Gastrocnemius medialis (tissue), 4 donors: Measurements from ENCODE around the gene FBLN2. TPM values are rescaled to one million over a fixed set of nuclear protein-coding genes. Genes with fewer than 3 reads are reported as not detected.

Experiments used
- ATAC-seq, 2 donors: fragments of 150-250 bp; one replicate each; pipeline ENCODE4 v1.9.1; 2016
- DNase-seq, 2 donors: peaks; one replicate each; pipeline ENCODE4 v3.0.0-alpha.2; 2019
- H3K27ac ChIP-seq, 4 donors: fragments of 200-600 bp; sonication (generic); 1 replicate in 1 of 4; 2 replicates in 3 of 4; pipeline ENCODE4 v1.5.1; 2016 to 2018; ENCODE audit warnings: mild to moderate bottlenecking in 2 of 4, moderate library complexity in 1 of 4
- H3K27me3 ChIP-seq, 3 donors: fragments of 200-600 bp; sonication (generic) in 2 of 3; 1 replicate in 1 of 3; 2 replicates in 2 of 3; pipeline versions ENCODE4 v1.5.1 to v1.6.0; 2016 to 2019; ENCODE audit warnings: mild to moderate bottlenecking in 1 of 3, moderate library complexity in 1 of 3
- H3K36me3 ChIP-seq, 2 donors: fragments of 200-600 bp; sonication (generic) in 1 of 2; one replicate each; pipeline ENCODE4 v1.5.1; 2017 to 2018
- H3K4me1 ChIP-seq, 2 donors: fragments of 200-600 bp; sonication (generic) in 1 of 2; one replicate each; pipeline ENCODE4 v1.5.1; 2016 to 2017; ENCODE audit warnings: mild to moderate bottlenecking in 2 of 2
- H3K4me3 ChIP-seq, 4 donors: fragments of 200-600 bp; sonication (generic) in 3 of 4; 1 replicate in 1 of 4; 2 replicates in 3 of 4; pipeline ENCODE4 v1.5.1; 2016 to 2019; ENCODE audit warnings: mild to moderate bottlenecking in 2 of 4
- H3K9me3 ChIP-seq, 3 donors: fragments of 200-600 bp; sonication (generic) in 2 of 3; 1 replicate in 1 of 3; 2 replicates in 2 of 3; pipeline ENCODE4 v1.5.1; 2016 to 2019
- POLR2A ChIP-seq, 2 donors: fragments of 450-650 bp; IDR thresholded peaks; one replicate each; pipeline ENCODE4 v1.6.1; 2017; ENCODE audit warnings: antibody characterized with exemption in 2 of 2, mild to moderate bottlenecking in 2 of 2, moderate library complexity in 2 of 2
- in situ Hi-C, 4 donors: fragments of 200-750 bp; cut with MboI; loops; one replicate each; pipeline versions ENCODE4 v1.15.0 to v1.8.0; 2017; ENCODE audit warnings: low sequenced_read_pairs in 4 of 4
- intact Hi-C: fragments of 100-400 bp; cut with DNase I; formaldehyde crosslinking; loops from one replicate; pipeline ENCODE4 v1.15.1; 2023; ENCODE audit warnings: low total_unique reads
- total RNA-seq, 4 donors: library from RNA; depleted of rRNA; stranded (reverse); fragments of >200 nt; gene quantifications; one replicate each; pipeline versions ENCODE4 v1.1.0 to v1.2.3, GENCODE V29; 2016
- TF ChIP-seq, protein P1 (sequence below), 5 experiments: fragments of 450-650 bp in 3 of 5; fragments of 200-600 bp in 2 of 5; sonication (generic) in 2 of 5; IDR thresholded peaks in 4 of 5; conservative IDR thresholded peaks in 1 of 5; 1 replicate in 4 of 5; 2 replicates in 1 of 5; pipeline ENCODE4 v1.5.1; 2016 to 2019; ENCODE audit warnings: antibody characterized with exemption in 5 of 5, mild to moderate bottlenecking in 3 of 5, moderate library complexity in 3 of 5

Gene FBLN2
- total RNA-seq, 4 donors from 2014 or later = 28.9 to 45.7 (median 34.0) TPM

DNA sequence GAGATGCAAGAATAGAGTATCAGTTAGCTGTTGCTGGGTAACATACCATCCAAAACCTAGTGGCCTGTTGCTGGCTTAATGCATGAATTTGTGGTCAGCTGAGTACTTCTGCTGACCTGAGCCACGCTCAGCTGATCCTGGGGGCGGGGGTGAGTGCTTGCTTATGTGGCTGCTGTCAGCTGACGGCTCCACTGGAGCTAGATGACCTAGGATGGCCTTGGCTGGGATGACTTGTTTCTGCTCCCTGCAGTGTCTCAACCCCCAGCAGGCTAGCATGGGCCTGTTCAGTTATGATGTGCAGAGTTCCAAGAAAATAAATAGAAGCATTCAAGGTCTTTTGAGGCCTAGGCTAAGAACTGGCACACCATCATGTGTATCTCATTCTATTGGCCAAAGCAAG lies 63.9 kb downstream of the FBLN2 start:
- H3K9me3 ChIP-seq = no peaks in the 10 kb centered on the region
- H3K27ac ChIP-seq = peak overlapping the region in 3 of 4 donors; percentile 7 to 52 (median 31)
- no peaks in the 10 kb centered on the region for H3K27me3 ChIP-seq
- peak; percentile 82 to 89 for ATAC-seq
- in situ Hi-C loops (no loop called here), intact Hi-C loops (no loop called here)
- no peak for TF ChIP-seq POLR2A (IDR thresholded peaks at IDR 0.05)
- TF ChIP-seq, protein P1, sequence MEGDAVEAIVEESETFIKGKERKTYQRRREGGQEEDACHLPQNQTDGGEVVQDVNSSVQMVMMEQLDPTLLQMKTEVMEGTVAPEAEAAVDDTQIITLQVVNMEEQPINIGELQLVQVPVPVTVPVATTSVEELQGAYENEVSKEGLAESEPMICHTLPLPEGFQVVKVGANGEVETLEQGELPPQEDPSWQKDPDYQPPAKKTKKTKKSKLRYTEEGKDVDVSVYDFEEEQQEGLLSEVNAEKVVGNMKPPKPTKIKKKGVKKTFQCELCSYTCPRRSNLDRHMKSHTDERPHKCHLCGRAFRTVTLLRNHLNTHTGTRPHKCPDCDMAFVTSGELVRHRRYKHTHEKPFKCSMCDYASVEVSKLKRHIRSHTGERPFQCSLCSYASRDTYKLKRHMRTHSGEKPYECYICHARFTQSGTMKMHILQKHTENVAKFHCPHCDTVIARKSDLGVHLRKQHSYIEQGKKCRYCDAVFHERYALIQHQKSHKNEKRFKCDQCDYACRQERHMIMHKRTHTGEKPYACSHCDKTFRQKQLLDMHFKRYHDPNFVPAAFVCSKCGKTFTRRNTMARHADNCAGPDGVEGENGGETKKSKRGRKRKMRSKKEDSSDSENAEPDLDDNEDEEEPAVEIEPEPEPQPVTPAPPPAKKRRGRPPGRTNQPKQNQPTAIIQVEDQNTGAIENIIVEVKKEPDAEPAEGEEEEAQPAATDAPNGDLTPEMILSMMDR (IDR thresholded peaks at IDR 0.05 in 4 of 5, conservative IDR thresholded peaks at IDR 0.05 in 1 of 5) = no peak
- peak; percentile 77 to 86 for DNase-seq
- no peak overlapping the region for H3K4me3 ChIP-seq
- H3K4me1 ChIP-seq = no peaks in the 10 kb centered on the region
- no peaks in the 10 kb centered on the region for H3K36me3 ChIP-seq

DNA sequence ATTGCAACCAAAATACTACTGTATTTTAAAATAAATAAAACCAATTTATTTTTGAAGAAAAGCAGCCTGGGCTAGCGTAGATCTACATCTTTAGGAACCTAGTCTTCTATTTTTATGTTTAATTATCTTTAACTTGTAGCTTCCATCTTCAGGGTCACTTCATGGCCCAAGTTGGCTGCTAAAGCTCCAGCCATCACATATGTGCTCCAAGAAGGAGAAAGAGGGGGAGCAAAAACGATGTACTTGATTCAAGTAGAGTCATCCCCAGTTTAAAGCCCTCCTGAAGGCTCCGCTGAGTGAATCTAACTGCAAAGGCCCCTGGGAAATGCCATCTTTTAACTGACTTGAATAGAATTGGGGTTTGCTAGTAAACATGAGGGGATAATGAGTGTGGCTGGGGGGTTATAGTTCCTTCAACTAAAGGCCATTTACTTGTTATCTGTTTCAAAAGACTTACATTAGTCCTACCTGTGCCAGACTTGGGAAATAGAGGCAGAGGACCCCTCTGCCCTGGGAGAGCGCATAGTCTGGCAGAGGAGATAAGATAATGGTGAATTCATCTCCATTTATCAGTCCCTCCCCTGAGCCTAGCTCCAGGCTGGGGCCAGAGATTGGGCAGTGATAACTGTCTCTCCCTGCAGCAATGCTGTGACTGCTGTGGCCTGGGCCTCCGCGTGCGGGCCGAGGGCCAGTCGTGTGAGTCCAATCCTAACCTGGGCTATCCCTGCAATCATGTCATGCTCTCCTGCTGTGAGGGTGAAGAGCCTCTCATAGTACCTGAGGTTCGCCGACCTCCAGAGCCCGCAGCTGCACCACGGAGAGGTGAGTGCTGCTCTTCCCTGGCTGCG lies 64.6 kb downstream of the FBLN2 start:
- intact Hi-C loops (no loop called here), in situ Hi-C loops (no loop called here)
- H3K4me3 ChIP-seq = no peak overlapping the region
- no peak for ATAC-seq
- no peak for DNase-seq
- H3K27ac ChIP-seq = peak overlapping the region in 2 of 4 donors; percentile 15 to 21
- H3K27me3 ChIP-seq = no peaks in the 10 kb centered on the region
- H3K4me1 ChIP-seq = no peaks in the 10 kb centered on the region
- H3K9me3 ChIP-seq = no peaks in the 10 kb centered on the region
- H3K36me3 ChIP-seq = no peaks in the 10 kb centered on the region
- TF ChIP-seq POLR2A (IDR thresholded peaks at IDR 0.05) = no peak
- TF ChIP-seq, protein P1 (IDR thresholded peaks at IDR 0.05 in 4 of 5, conservative IDR thresholded peaks at IDR 0.05 in 1 of 5) = no peak

DNA sequence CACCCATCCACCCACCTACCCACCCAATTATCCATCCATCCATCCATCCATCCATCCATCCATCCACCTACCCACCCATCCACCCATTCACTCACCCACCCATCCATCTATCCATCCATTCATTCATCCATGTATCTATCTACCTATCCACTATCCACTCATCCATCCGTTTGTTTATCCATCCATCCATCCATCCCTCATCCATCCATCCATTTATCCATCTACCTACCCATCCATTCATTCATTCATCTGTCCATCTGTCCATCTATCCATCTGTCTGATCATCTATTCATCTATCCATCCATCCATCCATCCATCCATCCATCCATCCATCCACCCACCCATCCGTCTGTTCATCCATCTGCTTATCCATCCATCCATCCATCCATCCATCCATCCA lies 65.7 kb downstream of the FBLN2 start:
- in situ Hi-C loops (no loop called here), intact Hi-C loops (no loop called here)
- Histone ChIP-seq H3K9me3 (no peaks in the 10 kb centered on the region), H3K27me3 (no peaks in the 10 kb centered on the region), H3K27ac (no peak overlapping the region), H3K4me3 (no peak overlapping the region), H3K36me3 (no peaks in the 10 kb centered on the region), H3K4me1 (no peaks in the 10 kb centered on the region)
- no peak for DNase-seq
- no peak for ATAC-seq
- no peak for TF ChIP-seq POLR2A (IDR thresholded peaks at IDR 0.05)
- TF ChIP-seq, protein P1 (IDR thresholded peaks at IDR 0.05 in 4 of 5, conservative IDR thresholded peaks at IDR 0.05 in 1 of 5) = no peak

DNA sequence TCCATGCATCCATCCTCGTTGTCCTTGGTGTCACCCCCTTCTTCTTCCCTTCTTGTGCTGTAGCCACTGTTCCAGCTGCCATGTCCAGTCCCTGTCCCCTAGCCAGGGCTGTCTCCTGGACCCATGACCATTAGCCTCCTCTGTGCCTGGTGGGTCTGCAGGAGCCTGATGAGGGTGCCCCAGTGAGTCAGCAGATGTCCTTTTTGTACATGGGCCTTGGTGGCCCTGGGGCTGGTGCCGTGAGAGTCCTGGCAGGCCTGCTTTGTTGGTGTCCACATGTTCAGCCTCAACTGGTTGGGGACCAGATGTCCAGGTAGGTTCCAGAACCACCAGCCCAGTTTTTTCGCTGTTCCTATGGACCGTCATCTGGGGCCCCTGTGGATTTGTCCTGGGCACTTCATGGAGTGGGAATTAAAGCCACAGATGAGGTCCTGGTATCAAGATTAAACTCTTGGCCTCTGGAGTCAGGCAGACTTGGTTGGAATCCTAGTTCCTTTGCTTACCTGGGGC lies 66.1 kb downstream of the FBLN2 start:
- in situ Hi-C loops = no loop called here
- TF ChIP-seq, protein P1 (IDR thresholded peaks at IDR 0.05 in 4 of 5, conservative IDR thresholded peaks at IDR 0.05 in 1 of 5) = no peak
- no peak for TF ChIP-seq POLR2A (IDR thresholded peaks at IDR 0.05)
- intact Hi-C loops = no loop called here
- DNase-seq = no peak
- Histone ChIP-seq H3K4me3 (no peak overlapping the region), H3K9me3 (no peaks in the 10 kb centered on the region), H3K27me3 (no peaks in the 10 kb centered on the region), H3K27ac (no peak overlapping the region), H3K36me3 (no peaks in the 10 kb centered on the region), H3K4me1 (no peaks in the 10 kb centered on the region)
- no peak for ATAC-seq
